ENCODE measurements around the gene AQP7.
"Not testable (repeated sequence)": the region's sequence is repeated elsewhere in the genome, so short reads cannot be mapped to it uniquely, and the experiment has no call there.

AQP7 gene

DNA sequence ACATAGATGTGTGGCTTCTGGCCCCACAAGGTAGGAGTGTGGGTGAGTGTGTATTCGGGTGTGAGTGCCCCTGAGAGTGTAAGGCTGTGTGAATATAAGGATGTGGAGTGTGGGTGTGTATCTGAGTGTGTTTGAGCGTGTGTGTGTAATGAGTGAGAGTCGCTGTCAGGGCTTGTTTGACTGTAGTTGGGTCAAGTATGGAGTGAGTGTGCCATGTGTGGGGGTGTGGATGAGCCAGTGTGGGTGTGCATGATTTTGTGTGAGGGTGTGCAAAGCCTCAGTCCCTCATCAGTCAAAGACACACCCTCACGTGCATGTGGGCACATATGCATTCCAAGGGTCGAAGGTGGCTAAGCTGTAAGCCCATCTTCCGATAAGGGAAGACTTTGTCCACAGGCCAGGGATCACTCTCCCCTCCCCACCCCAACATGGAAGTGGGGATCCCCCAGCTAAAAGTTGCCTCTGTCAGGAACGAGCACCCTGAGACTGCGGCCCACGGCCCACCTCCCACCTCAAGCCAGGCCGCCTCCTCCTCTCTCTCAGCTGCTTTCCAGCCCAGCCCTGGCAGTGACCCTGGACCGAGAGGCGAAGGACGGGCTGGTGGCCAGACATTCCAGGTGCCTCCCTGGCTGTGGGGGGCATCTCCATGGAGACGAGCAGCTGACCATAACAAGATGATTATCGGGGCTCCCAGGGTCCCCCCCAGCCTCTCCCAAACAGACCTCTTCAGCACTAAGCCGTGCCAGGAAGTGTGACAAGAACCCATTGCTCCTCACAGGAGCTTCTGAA, 32.1 kb upstream of the AQP7 start:
- FAIRE-seq: no peak
- DNase-seq (ENCODE audit: insufficient read length, low spot score): no peak

DNA sequence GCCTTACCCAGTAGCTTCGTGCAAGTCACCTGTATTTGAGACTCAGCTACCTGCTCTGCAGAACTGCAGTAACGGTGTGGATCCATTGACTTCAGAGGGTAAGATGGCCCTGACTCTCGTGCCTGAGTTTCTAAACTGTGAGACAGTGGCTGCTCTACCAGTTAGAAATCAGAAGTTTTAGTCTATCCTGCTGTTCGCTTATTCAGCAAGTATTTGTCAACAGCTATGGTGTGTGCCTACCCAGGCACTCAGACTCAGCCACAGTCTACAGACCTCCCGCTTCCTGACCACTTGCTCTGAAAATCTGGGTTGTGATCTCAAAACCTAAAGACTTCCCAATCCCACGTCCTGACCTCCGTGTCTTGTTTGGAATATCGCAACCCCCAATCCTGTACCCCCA, 31.5 kb upstream of the AQP7 start:
- FAIRE-seq (no peak), DNase-seq (ENCODE audit: insufficient read length, low spot score) (no peak)

DNA sequence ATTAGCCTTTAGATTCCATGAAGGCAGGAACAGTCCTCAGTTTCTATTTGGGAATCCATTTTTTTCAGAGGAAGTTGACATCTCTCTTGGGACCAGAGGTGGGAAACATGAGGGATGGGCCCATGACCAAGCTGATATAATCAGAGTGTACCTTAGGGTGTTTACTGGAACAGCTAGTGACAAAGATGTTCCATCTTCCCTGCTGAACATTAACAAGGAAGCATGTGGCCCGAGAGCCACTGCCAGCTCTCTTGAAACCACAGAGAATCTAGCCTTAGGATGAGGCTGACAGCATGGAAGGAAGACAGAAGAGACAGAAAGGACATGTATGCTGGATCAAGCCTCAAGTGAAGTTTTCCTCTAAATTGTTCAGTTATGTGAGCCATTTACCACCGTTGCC, 29.1 kb upstream of the AQP7 start:
- no peak for FAIRE-seq
- no peak for DNase-seq (ENCODE audit: insufficient read length, low spot score)

DNA sequence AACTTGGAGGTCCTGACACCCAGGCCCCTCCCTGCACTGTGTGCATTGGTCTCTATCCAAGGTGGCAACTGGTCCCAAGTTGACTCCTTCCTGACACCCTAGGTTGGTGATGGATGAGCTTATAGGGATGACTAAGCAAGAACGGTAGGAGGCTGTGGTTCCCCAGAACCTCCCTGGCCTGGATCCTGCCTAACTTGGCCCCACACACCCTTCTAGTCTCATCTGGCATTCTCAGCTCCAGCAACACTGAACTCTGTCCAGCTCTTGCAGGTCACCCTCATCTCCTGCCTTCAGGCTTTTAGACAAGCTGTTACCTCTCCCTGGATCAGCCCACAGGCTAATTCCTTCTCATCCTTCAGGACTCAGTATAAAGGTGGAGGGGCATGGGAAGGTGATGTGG, 28.6 kb upstream of the AQP7 start:
- FAIRE-seq (no peak), DNase-seq (ENCODE audit: insufficient read length, low spot score) (no peak)

DNA sequence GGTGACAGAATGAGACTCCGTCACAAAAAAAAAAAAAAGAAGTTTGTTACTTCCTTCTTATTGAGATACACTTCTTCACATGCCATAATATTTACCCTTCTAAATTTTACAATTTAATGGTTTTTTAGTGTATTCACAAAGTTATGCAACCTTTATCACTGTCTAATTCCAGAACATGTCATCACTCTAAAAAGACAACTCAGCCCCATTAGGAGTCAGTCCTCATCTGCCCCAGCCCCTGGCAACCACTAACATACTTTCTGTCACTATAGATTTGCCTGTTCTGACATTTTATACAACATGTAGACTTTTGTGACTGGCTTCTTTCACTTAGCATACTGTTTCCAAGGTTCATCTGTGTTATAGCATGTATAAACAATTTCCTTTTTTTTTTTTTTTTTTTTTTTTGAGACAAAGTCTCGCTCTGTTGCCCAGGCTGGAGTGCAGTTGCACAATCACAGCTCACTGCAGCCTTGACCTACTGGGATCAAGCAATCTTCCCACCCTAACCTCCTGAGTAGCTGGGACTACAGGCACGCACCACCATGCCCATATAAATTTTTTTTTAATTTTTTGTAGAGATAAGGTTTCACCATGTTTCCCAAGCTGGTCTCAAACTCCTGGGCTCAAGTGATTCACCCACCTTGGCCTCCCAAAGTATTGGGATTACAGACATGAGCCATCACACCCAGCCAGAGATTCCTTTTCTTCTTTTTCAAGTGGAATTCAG, 27.1 kb upstream of the AQP7 start:
- no peak for FAIRE-seq
- DNase-seq (ENCODE audit: insufficient read length, low spot score): no peak

DNA sequence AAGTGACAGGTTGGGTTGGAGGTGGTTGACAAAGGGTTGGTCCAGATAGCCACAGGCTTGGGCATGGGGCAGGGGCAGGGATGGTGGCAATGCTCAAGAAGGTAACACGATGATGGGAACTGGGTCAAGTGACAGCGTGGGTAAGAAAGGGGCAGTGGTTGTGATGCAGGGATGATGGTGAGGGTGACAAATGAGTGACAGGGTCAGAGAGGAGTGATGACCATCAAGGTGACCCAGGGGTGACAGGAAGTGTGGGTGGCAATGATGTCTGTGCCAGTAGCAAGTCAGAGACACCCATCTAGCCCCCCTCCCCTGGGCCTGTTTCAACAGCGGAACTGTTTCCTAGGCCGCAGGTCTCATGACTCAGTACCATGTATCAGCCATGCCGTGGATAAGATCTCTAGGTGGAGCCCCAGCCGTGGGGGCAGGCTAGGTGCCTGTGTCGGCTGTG, 24.5 kb upstream of the AQP7 start:
- FAIRE-seq: no peak
- no peak for DNase-seq (ENCODE audit: insufficient read length, low spot score)

DNA sequence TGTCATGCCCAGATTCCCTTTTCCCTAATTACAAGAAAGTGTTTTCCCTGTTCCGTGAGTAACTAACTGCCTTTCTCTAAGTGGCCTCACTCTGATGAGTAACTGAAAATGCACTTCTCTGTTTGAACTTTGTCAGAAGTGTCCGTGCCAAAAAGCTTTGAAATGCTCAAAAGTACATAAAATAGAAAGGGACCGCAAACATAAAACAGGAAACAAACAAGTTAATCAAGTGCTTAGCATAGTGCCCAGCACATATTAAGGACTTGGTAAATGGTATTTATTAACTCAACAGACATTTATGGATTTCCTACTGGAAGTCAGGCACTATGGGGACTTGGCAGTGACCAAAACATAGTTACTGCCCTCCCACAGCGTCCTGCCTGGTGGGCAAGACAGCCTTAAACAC, 22.8 kb upstream of the AQP7 start:
- FAIRE-seq: no peak
- DNase-seq (ENCODE audit: insufficient read length, low spot score): no peak

DNA sequence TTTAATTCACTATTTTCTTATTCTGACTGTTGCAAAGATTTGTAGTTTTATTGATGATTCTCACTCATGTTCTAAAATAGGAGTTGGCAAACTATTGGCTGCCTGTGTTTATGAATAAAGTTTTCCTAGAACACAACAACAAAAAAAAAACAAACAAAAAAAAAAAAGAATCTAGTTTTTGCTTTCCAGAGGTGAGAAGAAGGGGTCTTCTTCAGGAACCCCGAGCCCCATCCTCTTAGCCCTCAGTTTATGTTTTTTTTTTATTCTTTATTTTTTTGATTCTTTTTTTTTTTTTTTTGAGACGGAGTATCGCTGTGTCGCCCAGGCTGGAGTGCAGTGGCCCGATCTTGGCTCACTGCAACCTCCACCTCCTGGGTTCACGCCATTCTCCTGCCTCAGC, 22.1 kb upstream of the AQP7 start:
- FAIRE-seq; DNase-seq (ENCODE audit: insufficient read length, low spot score): not testable (repeated sequence)

DNA sequence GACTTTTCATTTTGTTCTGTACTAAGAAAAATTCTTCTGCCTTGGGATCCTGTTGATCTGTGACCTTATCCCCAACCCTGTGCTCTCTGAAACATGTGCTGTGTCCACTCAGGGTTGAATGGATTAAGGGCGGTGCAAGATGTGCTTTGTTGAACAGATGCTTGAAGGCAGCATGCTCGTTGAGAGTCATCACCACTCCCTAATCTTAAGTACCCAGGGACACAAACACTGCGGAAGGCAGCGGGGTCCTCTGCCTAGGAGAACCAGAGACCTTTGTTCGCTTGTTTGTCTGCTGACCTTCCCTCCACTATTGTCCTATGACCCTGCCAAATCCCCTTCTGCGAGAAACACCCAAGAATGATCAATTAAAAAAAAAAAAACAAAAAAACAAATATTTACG, 21.7 kb upstream of the AQP7 start:
- DNase-seq (ENCODE audit: insufficient read length, low spot score); FAIRE-seq: not testable (repeated sequence)

DNA sequence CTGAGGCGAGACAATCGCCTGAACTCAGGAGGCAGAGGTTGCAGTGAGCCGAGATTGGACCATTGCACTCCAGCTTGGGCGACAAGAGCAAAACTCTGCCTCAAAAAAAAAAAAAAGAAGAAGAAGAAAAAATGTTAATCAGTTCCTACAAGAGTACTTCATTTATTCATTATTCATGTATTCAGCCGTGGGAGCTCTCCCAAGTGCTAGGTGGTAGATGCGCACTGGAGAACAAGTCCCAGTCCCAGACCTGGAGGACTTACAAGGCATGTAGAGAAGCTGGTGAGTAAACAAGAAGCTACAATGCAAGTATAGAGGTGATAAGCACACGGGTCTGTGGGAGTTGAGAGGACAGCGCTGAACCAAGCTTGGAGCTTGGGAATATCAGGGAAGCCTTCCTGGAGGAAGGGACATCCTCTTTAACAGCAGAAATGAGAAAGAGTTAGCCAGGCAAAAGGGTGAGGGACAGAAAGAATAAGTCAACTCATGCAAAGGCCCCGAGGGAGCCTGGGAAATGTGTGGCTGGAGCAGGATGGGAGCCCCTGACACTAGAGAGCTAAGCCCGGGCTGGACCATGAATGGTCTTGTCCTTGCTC, 17.4 kb upstream of the AQP7 start:
- no peak for DNase-seq (ENCODE audit: insufficient read length, low spot score)
- FAIRE-seq: no peak

DNA sequence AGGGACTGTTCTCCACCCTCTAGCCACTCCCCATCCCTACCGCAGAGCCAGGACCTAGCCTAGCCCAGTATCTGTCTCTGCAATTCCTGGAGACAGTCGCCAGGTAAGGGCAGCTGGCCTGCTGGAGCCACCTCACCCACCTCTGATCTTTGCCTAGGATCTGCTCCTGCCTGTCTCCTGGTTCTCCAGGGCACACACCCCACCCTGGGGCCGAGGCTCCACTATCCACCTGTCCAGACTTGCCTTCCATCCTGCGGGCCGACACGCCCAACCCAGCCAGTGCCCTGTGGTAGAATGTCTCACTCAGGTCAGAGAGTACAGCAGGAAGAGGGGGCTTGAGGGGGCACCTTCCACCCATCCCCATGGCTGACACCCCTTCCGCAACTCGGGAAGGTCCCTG, 15.7 kb upstream of the AQP7 start:
- FAIRE-seq (no peak), DNase-seq (ENCODE audit: insufficient read length, low spot score) (no peak)

DNA sequence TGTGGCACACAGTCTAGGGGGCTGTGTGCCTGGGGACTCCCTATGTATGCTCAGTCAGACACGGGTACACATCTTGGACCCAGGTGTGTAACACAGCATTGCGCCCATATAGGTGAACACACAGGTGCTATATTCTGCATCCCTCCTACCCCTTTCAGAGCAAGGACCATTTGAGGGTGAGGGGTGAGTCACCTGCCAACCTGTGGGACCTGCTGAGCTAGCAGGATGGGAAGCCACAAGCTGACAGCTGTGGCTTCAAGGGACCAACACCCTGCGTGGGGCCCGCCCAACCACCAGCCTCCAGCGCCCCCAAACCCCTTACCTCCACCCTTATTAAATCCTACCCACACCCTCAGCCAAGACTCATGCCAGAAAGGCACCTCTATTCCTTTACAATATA, 14.6 kb upstream of the AQP7 start:
- FAIRE-seq (no peak), DNase-seq (ENCODE audit: insufficient read length, low spot score) (no peak)

DNA sequence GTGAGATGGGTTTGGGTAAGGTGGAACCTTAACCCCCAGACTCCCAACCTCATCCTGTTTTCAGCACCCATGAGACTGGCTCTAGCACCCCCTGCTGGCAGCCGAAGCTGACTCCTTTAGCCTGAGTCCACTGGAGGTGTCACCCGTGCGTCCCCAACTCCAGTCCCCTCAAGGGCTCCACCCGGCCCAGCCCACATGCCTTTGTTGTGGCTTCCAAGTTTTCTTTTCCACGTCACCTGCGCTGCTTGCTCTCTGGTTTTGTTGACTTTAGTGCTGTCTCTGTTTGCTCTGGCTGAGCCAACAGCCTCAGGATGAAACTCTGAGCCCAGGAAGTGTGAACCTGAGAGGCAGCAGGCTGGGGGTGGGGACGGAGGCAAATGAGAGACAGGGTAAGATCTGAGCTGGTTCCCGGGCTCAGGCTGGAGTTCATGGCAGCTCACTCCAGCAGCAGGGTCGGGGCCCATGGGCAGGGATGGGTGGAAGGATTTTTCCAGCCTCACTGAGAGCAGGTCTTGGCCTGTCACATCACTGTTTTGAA, 13.2 kb upstream of the AQP7 start:
- FAIRE-seq: no peak

DNA sequence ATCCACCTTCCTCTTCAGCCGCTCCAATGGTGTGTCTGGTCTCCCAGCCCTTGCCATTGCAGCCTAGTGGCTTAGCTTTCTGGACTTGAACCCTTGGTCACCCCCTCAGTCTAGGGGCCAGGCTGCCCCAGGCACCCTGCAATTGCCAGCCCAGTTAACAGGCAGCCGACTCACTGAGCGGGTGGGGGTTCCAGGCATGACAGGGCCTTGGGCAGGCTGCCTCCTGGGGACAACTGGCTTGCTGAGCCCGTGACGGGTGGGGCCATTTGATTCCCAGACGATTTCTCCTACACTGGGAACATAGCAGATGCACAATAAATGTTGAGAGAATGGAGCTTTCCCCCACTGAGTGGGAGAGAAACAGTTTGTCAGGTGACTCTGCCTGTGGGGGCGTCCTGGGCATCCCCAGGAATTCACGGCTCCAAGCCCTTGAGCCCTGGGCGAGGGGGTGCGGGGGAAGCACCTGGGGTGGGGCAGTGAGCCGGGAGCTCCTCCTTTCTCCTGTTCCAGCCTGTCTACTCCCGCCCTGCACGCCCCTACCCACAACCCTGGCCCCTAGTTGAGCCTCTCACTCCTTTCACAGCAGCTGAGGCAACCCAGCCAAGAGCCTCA, 12.6 kb upstream of the AQP7 start:
- DNase-seq (ENCODE audit: insufficient read length, low spot score) (no peak), FAIRE-seq (no peak)

More for the DNA sequence above, 13.2 kb upstream of the AQP7 start:
- peak; percentile 71 for DNase-seq (ENCODE audit: insufficient read length, low spot score)

DNA sequence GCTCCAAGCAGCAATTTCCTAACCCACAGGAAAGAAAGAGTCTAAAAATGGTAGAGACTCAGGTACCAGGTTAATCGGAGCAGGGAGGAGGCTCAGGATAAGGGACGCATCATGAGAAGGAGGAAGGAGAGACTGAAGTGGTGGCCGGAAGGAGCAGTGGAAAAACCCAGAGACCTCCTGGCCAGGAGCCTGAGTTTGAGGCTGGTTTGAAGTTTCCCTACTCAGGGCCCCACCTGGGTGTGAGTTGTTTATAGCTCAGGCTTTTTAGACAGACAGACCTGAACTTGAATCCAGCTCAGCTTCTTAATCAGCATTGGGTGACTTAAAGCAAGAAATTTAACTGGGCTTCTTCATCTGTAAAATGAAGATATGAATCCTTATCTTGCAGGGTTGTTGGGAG, 11.9 kb upstream of the AQP7 start:
- no peak for DNase-seq (ENCODE audit: insufficient read length, low spot score)
- no peak for FAIRE-seq

DNA sequence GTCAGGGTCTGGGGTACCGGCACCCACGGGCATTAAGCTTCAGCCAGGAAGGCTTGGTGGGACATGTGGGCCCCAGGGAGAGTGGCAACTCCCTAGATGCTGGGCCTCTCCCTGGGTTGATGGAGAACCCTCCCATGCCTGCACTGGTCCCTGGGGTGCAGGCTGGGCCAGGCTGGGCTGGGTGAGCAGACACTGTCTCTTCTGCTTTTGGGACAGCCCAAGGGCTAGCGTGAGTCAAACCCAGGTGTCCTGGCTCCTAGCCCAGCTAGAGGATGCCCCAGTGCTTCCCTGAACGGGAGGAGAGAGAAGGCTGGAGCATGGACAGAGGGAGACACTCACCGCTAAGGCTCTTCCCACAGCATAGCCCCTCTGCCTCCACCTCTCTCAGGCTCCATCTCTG, 5.7 kb upstream of the AQP7 start:
- DNase-seq (ENCODE audit: insufficient read length, low spot score) (no peak), FAIRE-seq (no peak)

DNA sequence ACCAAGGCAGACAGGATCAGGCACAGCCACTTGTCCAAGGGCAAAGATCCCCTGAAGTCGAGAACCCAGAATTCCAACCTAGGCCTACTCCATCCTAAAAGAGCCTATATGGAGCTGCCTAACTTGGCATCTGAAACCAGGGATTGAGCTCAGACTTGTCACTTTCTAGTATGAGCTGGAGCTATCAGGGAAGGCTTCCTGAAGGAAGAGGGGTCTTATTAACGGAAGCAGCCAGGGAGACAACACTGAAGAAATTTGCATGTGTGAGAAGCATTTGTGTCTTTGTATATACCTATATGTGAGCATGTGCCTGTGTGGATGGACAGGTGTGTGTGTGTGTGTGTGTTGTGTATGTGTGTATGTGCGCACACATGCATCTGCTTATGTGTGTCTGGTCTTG, 4.7 kb upstream of the AQP7 start:
- FAIRE-seq (no peak), DNase-seq (ENCODE audit: insufficient read length, low spot score) (no peak)

DNA sequence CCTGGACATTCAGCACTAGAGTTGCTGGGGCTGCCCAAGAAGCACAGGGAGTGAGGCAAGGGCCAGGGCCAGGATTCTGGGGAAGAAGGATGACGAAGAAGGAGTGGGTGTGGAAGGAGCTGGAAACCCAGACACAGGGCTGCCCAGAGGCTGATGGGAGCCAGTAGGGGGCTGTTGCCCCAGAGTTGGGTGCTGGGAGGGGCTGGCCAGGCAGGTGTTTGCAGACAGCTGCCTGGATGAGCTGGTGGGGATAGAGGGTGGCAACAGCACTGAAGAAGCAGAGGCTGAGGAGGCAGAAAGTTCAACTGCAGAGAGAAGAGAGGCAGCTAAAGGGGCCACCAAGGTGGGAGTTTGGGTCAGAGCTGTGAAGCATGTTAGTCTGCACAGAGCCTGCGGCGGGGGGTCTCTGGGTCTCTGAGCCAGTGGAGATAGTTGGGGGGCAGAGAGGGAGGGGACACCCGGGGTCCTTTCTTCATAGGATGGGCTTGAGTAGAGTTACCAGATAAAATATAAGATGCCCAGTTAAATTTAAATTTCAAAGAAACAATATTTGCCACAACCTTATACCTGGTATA, 2.5 kb upstream of the AQP7 start:
- FAIRE-seq: no peak
- DNase-seq (ENCODE audit: insufficient read length, low spot score): no peak

DNA sequence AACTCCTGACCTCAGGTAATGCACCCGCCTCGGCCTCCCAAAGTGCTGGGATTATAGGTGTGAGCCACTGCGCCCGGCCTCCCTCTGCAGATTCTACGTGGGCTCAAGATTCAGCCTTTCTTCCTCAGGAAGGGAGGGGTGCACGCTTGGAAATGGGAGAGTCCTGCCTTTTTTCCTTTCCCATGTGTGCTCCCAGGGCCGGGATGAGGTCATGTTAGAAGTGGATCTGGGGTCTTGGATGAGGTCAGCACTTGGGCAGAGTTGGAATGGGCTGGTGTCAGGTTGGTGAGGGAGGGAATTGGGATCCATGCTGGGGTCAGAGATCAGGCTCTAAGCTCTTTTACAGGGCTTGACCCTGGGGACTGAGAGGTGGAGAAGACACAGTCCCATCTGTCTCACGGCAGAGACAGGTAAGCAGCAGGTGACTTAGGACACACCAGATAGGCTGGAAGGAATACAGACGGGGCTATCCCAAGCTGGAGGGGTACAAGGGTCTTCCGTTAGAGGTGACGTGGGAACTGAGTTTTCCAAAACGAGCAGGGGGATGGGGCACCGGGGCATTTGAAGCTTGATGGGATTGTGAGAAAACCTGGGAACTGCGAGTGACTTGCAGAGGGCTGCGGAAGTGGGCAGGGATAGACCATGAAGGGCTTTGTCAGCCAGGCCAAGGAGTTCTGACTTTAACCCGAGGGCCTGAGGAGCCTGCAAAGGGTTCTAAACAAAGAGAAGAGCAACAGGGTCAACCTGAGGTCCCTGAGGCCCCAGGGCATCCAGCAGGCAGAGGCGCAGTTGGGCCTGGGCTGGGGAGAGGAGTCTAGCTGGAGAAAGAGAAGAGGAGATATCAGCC, 1.8 kb upstream of the AQP7 start:
- FAIRE-seq: no peak
- no peak for DNase-seq (ENCODE audit: insufficient read length, low spot score)

DNA sequence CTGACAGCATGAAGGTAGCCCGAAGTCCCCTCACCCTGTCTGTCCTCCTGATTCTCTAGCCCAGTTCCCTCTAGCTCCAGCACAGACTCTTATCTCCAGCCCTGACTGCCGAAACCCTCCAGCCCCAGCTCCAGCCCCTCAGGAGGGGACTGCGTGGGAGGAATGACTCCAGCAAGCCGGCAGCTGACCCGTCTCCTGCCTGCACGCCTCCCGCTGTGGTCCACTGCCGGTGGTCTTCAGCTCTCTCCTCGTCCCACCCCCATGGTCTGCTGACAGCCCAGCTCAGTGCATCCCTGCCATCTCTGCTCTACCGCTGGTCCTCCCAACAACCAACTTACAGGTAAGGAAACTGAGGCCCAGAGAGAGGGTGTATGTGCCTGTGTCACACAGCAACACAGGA, 559 bp downstream of the AQP7 start:
- FAIRE-seq; DNase-seq (ENCODE audit: insufficient read length, low spot score): not testable (repeated sequence)
